Neuronal stem cell (in vitro differentiated cells): ENCODE results near the gene BCAS3.

Experiments
- DNase-seq: peaks from one replicate; pipeline ENCODE4 v3.0.0-alpha.2; 2013; ENCODE audit warnings: low spot score
- H2AFZ ChIP-seq: one replicate; pipeline ENCODE4 v1.6.1; 2013; ENCODE audit warnings: mild to moderate bottlenecking, low read length, inconsistent platforms
- H2AK5ac ChIP-seq: 2 replicates; pipeline ENCODE4 v1.6.1; 2013; ENCODE audit warnings: low read depth, mild to moderate bottlenecking, inconsistent platforms, low read length, moderate library complexity, mixed read lengths
- H2BK120ac ChIP-seq: 2 replicates; pipeline ENCODE4 v1.6.1; 2013; ENCODE audit warnings: low read depth, mild to moderate bottlenecking, inconsistent platforms, low read length, moderate library complexity, mixed read lengths
- H2BK12ac ChIP-seq: one replicate; pipeline ENCODE4 v1.6.1; 2013; ENCODE audit warnings: low read length, inconsistent platforms
- H2BK15ac ChIP-seq: 2 replicates; pipeline ENCODE4 v1.6.1; 2013; ENCODE audit warnings: mild to moderate bottlenecking, low read length, inconsistent platforms, mixed read lengths
- H2BK5ac ChIP-seq: one replicate; pipeline ENCODE4 v1.6.1; 2013; ENCODE audit warnings: inconsistent platforms, mild to moderate bottlenecking, low read length, moderate library complexity
- H3K14ac ChIP-seq: one replicate; pipeline ENCODE4 v1.6.1; 2013; ENCODE audit warnings: low read length, inconsistent platforms
- H3K18ac ChIP-seq: 2 replicates; pipeline ENCODE4 v1.6.1; 2013; ENCODE audit warnings: low read length, inconsistent platforms
- H3K23ac ChIP-seq: 2 replicates; pipeline ENCODE4 v1.6.1; 2013; ENCODE audit warnings: low read depth, mild to moderate bottlenecking, mixed read lengths, low read length, inconsistent platforms; ENCODE audit not compliant: poor library complexity
- H3K27ac ChIP-seq: replicated peaks from 3 replicates; pipeline ENCODE4 v1.5.1; 2013; ENCODE audit warnings: low read length, inconsistent platforms
- H3K27me3 ChIP-seq, 3 experiments: 2 replicates each; pipeline ENCODE4 v1.6.1; 2013; ENCODE audit warnings: low read length in 3 of 3, mild to moderate bottlenecking in 2 of 3, inconsistent platforms in 1 of 3, low read depth in 1 of 3, mixed read lengths in 1 of 3, moderate library complexity in 1 of 3; ENCODE audit not compliant: control insufficient read depth in 3 of 3, insufficient read depth in 3 of 3
- H3K36me3 ChIP-seq, 2 donors: replicated peaks in 1 of 2; 2 replicates each; pipeline ENCODE4 v1.6.1; 2013; ENCODE audit warnings: low read length in 2 of 2; ENCODE audit not compliant: control insufficient read depth in 2 of 2, insufficient read depth in 2 of 2
- H3K4ac ChIP-seq: 2 replicates; pipeline ENCODE4 v1.6.1; 2013; ENCODE audit warnings: inconsistent platforms, mild to moderate bottlenecking, low read length, moderate library complexity
- H3K4me1 ChIP-seq, 2 donors: 1 replicate in 1 of 2; 2 replicates in 1 of 2; pipeline ENCODE4 v1.6.1; 2013; ENCODE audit warnings: low read length in 2 of 2, low read depth in 1 of 2; ENCODE audit not compliant: control insufficient read depth in 2 of 2, insufficient read depth in 1 of 2
- H3K4me2 ChIP-seq: one replicate; pipeline ENCODE4 v1.6.1; 2013; ENCODE audit warnings: mild to moderate bottlenecking, low read length, inconsistent platforms; ENCODE audit not compliant: insufficient read depth, poor library complexity, severe bottlenecking
- H3K4me3 ChIP-seq, 2 donors: 2 replicates each; pipeline ENCODE4 v1.5.1; 2013; ENCODE audit warnings: low read length in 2 of 2, mild to moderate bottlenecking in 2 of 2, inconsistent platforms in 1 of 2, moderate library complexity in 1 of 2
- H3K79me1 ChIP-seq: one replicate; pipeline ENCODE4 v1.6.1; 2013; ENCODE audit warnings: low read depth, mild to moderate bottlenecking, inconsistent platforms, low read length, moderate library complexity
- H3K9ac ChIP-seq: one replicate; pipeline ENCODE4 v1.6.1; 2013; ENCODE audit warnings: mild to moderate bottlenecking, low read depth, low read length, inconsistent platforms; ENCODE audit not compliant: poor library complexity
- H3K9me3 ChIP-seq, 2 donors: replicated peaks in 1 of 2; 2 replicates each; pipeline versions ENCODE3 to v1.6.1; 2013; ENCODE audit warnings: low read length in 2 of 2, mild to moderate bottlenecking in 2 of 2, inconsistent platforms in 1 of 2, low read depth in 1 of 2, mixed read lengths in 1 of 2, moderate library complexity in 1 of 2; ENCODE audit not compliant: control insufficient read depth in 2 of 2, insufficient read depth in 1 of 2
- H4K8ac ChIP-seq: one replicate; pipeline ENCODE4 v1.6.1; 2013; ENCODE audit warnings: low read depth, mild to moderate bottlenecking, inconsistent platforms, low read length, moderate library complexity
- H4K91ac ChIP-seq: one replicate; pipeline ENCODE4 v1.6.1; 2013; ENCODE audit warnings: low read length, low read depth, mild to moderate bottlenecking, inconsistent platforms; ENCODE audit not compliant: poor library complexity
- WGBS, 2 donors: extraction: QIAGEN DNeasy Blood & Tissue Kit; methylation state at CpG; one replicate each; pipeline ENCODE4 v1.1.7; 2013; ENCODE audit warnings: missing lambda C conversion rate in 2 of 2, mixed read lengths in 1 of 2; ENCODE audit not compliant: insufficient read length in 2 of 2, insufficient replicate concordance in 1 of 2; ENCODE audit errors: extremely low coverage in 2 of 2; 5-methylcytosine and 5-hydroxymethylcytosine counted together

Gene BCAS3

DNA sequence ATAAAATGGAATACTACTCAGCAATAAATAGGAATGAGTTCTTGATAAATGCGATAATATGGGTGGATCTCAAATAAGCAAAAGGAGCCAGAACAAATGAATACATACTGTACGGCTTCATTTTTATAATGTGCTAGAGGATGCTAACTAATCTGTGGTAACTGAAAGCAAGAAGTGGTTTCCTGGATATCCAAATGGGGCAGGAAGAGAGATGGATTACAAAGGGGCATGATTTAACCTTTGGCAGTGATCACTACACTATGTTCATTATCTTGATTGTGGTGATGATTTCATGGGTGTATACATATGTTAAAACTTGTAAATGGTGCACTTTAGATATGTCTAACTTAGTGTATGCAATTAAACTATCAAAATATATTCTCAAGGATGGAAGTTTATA lies 499.7 kb downstream of the BCAS3 start:
- no CpG with 5 or more reads among the region's 2 CpGs for WGBS, 2 donors
- Histone ChIP-seq H3K4me2 (no peak overlapping the region), H4K8ac (no peak overlapping the region), H3K4me1 (peaks cover 2 to 14% of the 10 kb centered on the region in 2 donors), H2BK15ac (no peak overlapping the region), H3K23ac (no peak overlapping the region), H2AK5ac (no peak overlapping the region), H2BK5ac (no peak overlapping the region), H3K4ac (no peak overlapping the region), H2BK12ac (no peak overlapping the region), H2AFZ (no peak overlapping the region), H3K14ac (no peak overlapping the region), H4K91ac (no peak overlapping the region), H3K27me3 (no peaks in the 10 kb centered on the region), H3K36me3 (no peaks in the 10 kb centered on the region), H2BK120ac (no peak overlapping the region), H3K27ac (no peak overlapping the region), H3K9me3 (no peaks in the 10 kb centered on the region), H3K18ac (no peak overlapping the region), H3K79me1 (no peaks in the 10 kb centered on the region), H3K4me3 (no peak overlapping the region), H3K9ac (no peak overlapping the region)
- no peak for DNase-seq

DNA sequence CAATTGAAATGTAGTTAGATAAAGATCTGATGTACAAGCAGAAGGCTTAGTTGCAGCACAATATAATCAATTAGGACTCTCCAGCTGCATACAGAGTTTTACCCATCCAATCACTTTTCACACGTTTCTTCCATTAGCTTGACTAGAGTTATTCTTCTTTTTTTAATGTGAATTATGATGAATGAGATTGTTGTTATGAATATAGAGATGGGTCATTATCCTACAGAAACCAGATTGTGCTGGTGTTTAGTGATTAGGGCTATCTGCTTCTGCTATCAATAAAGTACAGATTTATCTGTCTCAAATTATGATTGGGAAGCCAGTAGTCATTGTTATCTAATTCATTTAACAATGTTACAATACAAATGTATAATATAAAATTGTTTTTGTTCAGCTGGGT lies 500.6 kb downstream of the BCAS3 start:
- Histone ChIP-seq H3K27me3 (no peaks in the 10 kb centered on the region), H3K14ac (no peak overlapping the region), H2AFZ (no peak overlapping the region), H3K4me3 (no peak overlapping the region), H3K4me2 (no peak overlapping the region), H2BK120ac (no peak overlapping the region), H2AK5ac (no peak overlapping the region), H2BK5ac (no peak overlapping the region), H3K36me3 (no peaks in the 10 kb centered on the region), H4K91ac (no peak overlapping the region), H3K9ac (no peak overlapping the region), H3K18ac (no peak overlapping the region), H3K27ac (no peak overlapping the region), H4K8ac (no peak overlapping the region), H3K9me3 (no peaks in the 10 kb centered on the region), H2BK15ac (no peak overlapping the region), H3K4ac (no peak overlapping the region), H3K79me1 (no peaks in the 10 kb centered on the region), H2BK12ac (no peak overlapping the region), H3K4me1 (peaks cover 4 to 17% of the 10 kb centered on the region in 2 donors), H3K23ac (no peak overlapping the region)
- no peak for DNase-seq
- whole genome bisulfite sequencing, 2 donors: no CpG with 5 or more reads among the region's 1 CpG

DNA sequence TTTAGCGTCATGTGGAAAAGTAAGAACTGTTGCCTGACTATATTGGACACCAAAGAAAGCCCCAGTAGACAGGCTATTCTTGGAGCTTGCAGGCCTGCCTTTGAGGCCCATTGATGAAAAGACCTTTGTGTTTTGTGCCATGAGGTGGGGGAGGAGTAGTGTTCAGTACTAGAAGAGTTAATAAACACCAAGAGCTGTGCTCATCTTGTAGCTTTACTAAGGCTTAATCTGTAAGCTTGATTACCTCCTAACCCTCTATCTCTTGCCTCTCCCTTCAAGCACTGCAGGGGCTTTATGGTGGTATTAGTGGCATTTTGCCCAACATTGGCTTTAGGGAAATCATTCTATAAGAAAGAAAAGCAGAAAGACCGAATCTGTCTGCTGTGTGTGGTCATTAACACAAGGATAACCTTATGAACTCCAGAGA lies 501.7 kb downstream of the BCAS3 start:
- Histone ChIP-seq H2AFZ (peak overlapping the region; percentile 88), H2BK15ac (no peak overlapping the region), H3K9ac (no peak overlapping the region), H3K27me3 (no peaks in the 10 kb centered on the region), H2BK12ac (no peak overlapping the region), H4K8ac (no peak overlapping the region), H3K4ac (no peak overlapping the region), H3K4me3 (peak overlapping the region in 1 of 2 donors; percentile 8), H3K23ac (no peak overlapping the region), H3K14ac (no peak overlapping the region), H2BK5ac (no peak overlapping the region), H3K79me1 (no peaks in the 10 kb centered on the region), H3K27ac (peak overlapping the region; percentile 74), H2BK120ac (no peak overlapping the region), H3K36me3 (no peaks in the 10 kb centered on the region), H3K4me1 (peaks cover 4 to 17% of the 10 kb centered on the region in 2 donors), H2AK5ac (no peak overlapping the region), H3K9me3 (no peaks in the 10 kb centered on the region), H4K91ac (no peak overlapping the region), H3K4me2 (no peak overlapping the region), H3K18ac (no peak overlapping the region)
- no CpG with 5 or more reads among the region's 2 CpGs for WGBS, 2 donors
- peak; percentile 54 for DNase-seq

DNA sequence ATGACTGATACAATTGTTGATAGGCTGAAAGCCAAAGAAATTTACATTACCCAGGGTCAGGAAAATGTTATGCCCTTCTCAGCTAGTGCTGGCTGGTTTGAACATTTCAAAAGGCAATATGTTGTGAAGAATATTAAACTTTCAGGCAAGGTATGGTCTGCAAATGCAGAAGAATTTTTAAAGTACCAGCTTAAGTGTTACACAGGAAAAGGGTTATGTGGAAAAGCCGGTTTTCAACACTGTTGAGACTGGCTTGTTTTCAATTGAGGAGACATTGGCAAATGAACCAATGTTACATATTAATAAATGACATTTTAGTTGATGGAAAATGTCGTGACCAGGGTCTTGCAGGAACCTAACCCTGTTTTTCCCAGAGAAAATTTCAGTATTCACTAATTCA lies 506.1 kb downstream of the BCAS3 start:
- DNase-seq: no peak
- Histone ChIP-seq H3K36me3 (no peaks in the 10 kb centered on the region), H3K27ac (no peak overlapping the region), H3K18ac (no peak overlapping the region), H2BK5ac (no peak overlapping the region), H3K27me3 (peaks cover 0 to 3% (median 0%) of the 10 kb centered on the region in 3 experiments), H3K4me1 (peaks cover 4 to 11% of the 10 kb centered on the region in 2 donors), H3K23ac (no peak overlapping the region), H3K79me1 (no peaks in the 10 kb centered on the region), H3K4ac (no peak overlapping the region), H3K4me3 (no peak overlapping the region), H2BK15ac (no peak overlapping the region), H2BK120ac (no peak overlapping the region), H3K9ac (no peak overlapping the region), H2AK5ac (no peak overlapping the region), H4K8ac (no peak overlapping the region), H3K14ac (no peak overlapping the region), H3K4me2 (no peak overlapping the region), H2BK12ac (no peak overlapping the region), H4K91ac (no peak overlapping the region), H3K9me3 (no peaks in the 10 kb centered on the region), H2AFZ (no peak overlapping the region)
- no CpG with 5 or more reads among the region's 2 CpGs for WGBS, 2 donors
